GM12878 (cell line): Measurements from ENCODE around the gene ISG20L2. TPM values are rescaled to one million over a fixed set of nuclear protein-coding genes. Genes with fewer than 3 reads are reported as not detected.

Experiments used
- ATAC-seq: fragments of 200-7000 bp; cut with Tn5 transposase; 3 replicates; pipeline ENCODE4 v1.9.1; 2020; ENCODE audit warnings: mild to moderate bottlenecking, moderate library complexity
- BruUV-seq: library from RNA; stranded (reverse); fragments of 400-500 nt; replicated peaks from 2 replicates; lab custom pipeline; 2021; lab: Mats Ljungman, UMichigan
- CTCF ChIA-PET: fragments of 300-600 bp; sonication (Branson Sonifier 250); formaldehyde crosslinking; extraction: SDS; loops from one replicate; lab custom pipeline; 2021; ENCODE audit warnings: inconsistent platforms; lab: Yijun Ruan, JAX
- POLR2A ChIA-PET: fragments of 350-600 bp; formaldehyde crosslinking; extraction: SDS; loops from one replicate; lab custom pipeline; 2021; ENCODE audit warnings: inconsistent platforms; lab: Charles Lee
- RAD21 ChIA-PET: fragments of 300-600 bp; sonication (Branson Sonifier 250); formaldehyde crosslinking; loops from one replicate; lab custom pipeline; 2023; ENCODE audit warnings: antibody characterized with exemption; ENCODE audit not compliant: unreplicated experiment; lab: Charles Lee
- SMC1A ChIA-PET: fragments of 300-600 bp; sonication (Branson Sonifier 250); formaldehyde crosslinking; loops from one replicate; lab custom pipeline; 2023; ENCODE audit not compliant: unreplicated experiment, uncharacterized antibody; lab: Charles Lee
- DNase-seq: peaks from one replicate; pipeline ENCODE4 v3.0.0-alpha.2; 2011; ENCODE audit warnings: low read depth, low spot score
- FAIRE-seq: peaks from 3 replicates; lab custom pipeline; 2011; peaks lifted over from hg19 to GRCh38; lab: Jason Lieb, UNC
- H2AFZ ChIP-seq: 2 replicates; pipeline ENCODE4 v1.6.0; 2011; ENCODE audit warnings: low read depth, low read length, control low read depth; ENCODE audit not compliant: control insufficient read depth
- H3K27ac ChIP-seq: 2 replicates; pipeline ENCODE4 v1.5.1; 2011; ENCODE audit warnings: control low read depth; ENCODE audit not compliant: control insufficient read depth, insufficient read depth
- H3K27me3 ChIP-seq, 2 experiments: replicated peaks in 1 of 2; 2 replicates each; pipeline versions ENCODE4 v1.6.0 to v1.6.1; 2011; ENCODE audit warnings: low read length in 1 of 2; ENCODE audit not compliant: control insufficient read depth in 2 of 2, insufficient read depth in 2 of 2
- H3K36me3 ChIP-seq, 2 experiments: 2 replicates each; pipeline ENCODE4 v1.5.1; 2011; ENCODE audit warnings: low read length in 1 of 2; ENCODE audit not compliant: control insufficient read depth in 2 of 2, insufficient read depth in 2 of 2
- H3K4me1 ChIP-seq: 2 replicates; pipeline ENCODE4 v1.6.1; 2011; ENCODE audit warnings: mild to moderate bottlenecking, low read length, moderate library complexity, mixed read lengths; ENCODE audit not compliant: control insufficient read depth, insufficient read depth
- H3K4me2 ChIP-seq: 2 replicates; pipeline ENCODE4 v1.6.0; 2011; ENCODE audit warnings: control low read depth; ENCODE audit not compliant: control insufficient read depth, insufficient read depth
- H3K4me3 ChIP-seq: fragments of 200-600 bp; sonication (generic); 2 replicates; pipeline ENCODE4 v1.5.1; 2016
- H3K79me2 ChIP-seq: 2 replicates; pipeline ENCODE4 v1.6.0; 2011; ENCODE audit warnings: low read length; ENCODE audit not compliant: control insufficient read depth, insufficient read depth
- H3K9ac ChIP-seq: 2 replicates; pipeline ENCODE4 v1.8.0; 2011; ENCODE audit warnings: low read length, control low read depth, mixed read lengths; ENCODE audit not compliant: control insufficient read depth, insufficient read depth
- H3K9me3 ChIP-seq: replicated peaks from 3 replicates; pipeline ENCODE4 v1.5.1; 2011; ENCODE audit warnings: mild to moderate bottlenecking, low read length; ENCODE audit not compliant: control insufficient read depth, insufficient read depth
- H4K20me1 ChIP-seq: 2 replicates; pipeline ENCODE4 v1.6.0; 2011; ENCODE audit not compliant: control insufficient read depth, insufficient read depth
- CUX1 ChIP-seq: IDR thresholded peaks from 2 replicates; pipeline ENCODE4 v1.6.1; 2012; ENCODE audit warnings: improper control_type of control experiment, low read depth, low read length; ENCODE audit not compliant: insufficient replicate concordance
- EGR1 ChIP-seq, 2 experiments: IDR thresholded peaks; 1 replicate in 1 of 2; 2 replicates in 1 of 2; pipeline ENCODE4 v1.6.1; 2011 to 2012; ENCODE audit warnings: low read depth in 2 of 2, low read length in 2 of 2, borderline replicate concordance in 1 of 2, mild to moderate bottlenecking in 1 of 2, moderate library complexity in 1 of 2
- ELK1 ChIP-seq: IDR thresholded peaks from 2 replicates; pipeline ENCODE4 v1.6.1; 2012; ENCODE audit warnings: low read depth, low read length, improper control_type of control experiment
- MAX ChIP-seq: IDR thresholded peaks from 2 replicates; pipeline ENCODE4 v1.6.1; 2012; ENCODE audit warnings: low read depth, low read length, improper control_type of control experiment
- MEF2A ChIP-seq: IDR thresholded peaks from 2 replicates; pipeline ENCODE4 v1.6.1; 2011; ENCODE audit warnings: low read depth, mild to moderate bottlenecking, low read length, moderate library complexity; ENCODE audit not compliant: insufficient read depth
- NFXL1 ChIP-seq: fragments of 450-650 bp; IDR thresholded peaks from 2 replicates; pipeline ENCODE4 v1.6.1; 2017; ENCODE audit warnings: antibody characterized with exemption, mild to moderate bottlenecking, borderline replicate concordance
- RB1 ChIP-seq: fragments of 450-650 bp; formaldehyde crosslinking; IDR thresholded peaks from 2 replicates; pipeline ENCODE4 v1.6.1; 2017; ENCODE audit warnings: mild to moderate bottlenecking, borderline replicate concordance
- RCOR1 ChIP-seq: conservative IDR thresholded peaks from 2 replicates; pipeline ENCODE4 v1.6.1; 2012; ENCODE audit warnings: low read depth, low read length, improper control_type of control experiment
- SMAD1 ChIP-seq: fragments of 450-650 bp; IDR thresholded peaks from 2 replicates; pipeline ENCODE4 v1.6.1; 2018; ENCODE audit warnings: mild to moderate bottlenecking, low read depth; ENCODE audit not compliant: partially characterized antibody
- SUPT20H ChIP-seq: IDR thresholded peaks from 2 replicates; pipeline ENCODE4 v1.6.1; 2011; ENCODE audit warnings: low read depth, mild to moderate bottlenecking, low read length, moderate library complexity, borderline replicate concordance; ENCODE audit not compliant: control insufficient read depth
- ZBED1 ChIP-seq: IDR thresholded peaks from 2 replicates; pipeline ENCODE4 v1.6.1; 2016; ENCODE audit warnings: borderline replicate concordance
- ZNF622 ChIP-seq: fragments of 450-650 bp; IDR thresholded peaks from 2 replicates; pipeline ENCODE4 v1.6.1; 2017; ENCODE audit warnings: mild to moderate bottlenecking, inconsistent platforms
- ZSCAN29 ChIP-seq: fragments of 450-650 bp; IDR thresholded peaks from 2 replicates; pipeline ENCODE4 v1.6.1; 2017; ENCODE audit warnings: mild to moderate bottlenecking, moderate library complexity
- WGBS: methylation state at CpG from one replicate; pipeline ENCODE4 v1.1.6; 2016; ENCODE audit warnings: low lambda C conversion rate; ENCODE audit not compliant: insufficient replicate concordance, insufficient coverage; ENCODE audit errors: missing lambda C conversion rate; 5-methylcytosine and 5-hydroxymethylcytosine counted together
- in situ Hi-C: fragments of 300-500 bp; cut with MboI; formaldehyde crosslinking; loops from 9 replicates; pipeline ENCODE4 v1.14.3; 2018; ENCODE audit warnings: mixed read lengths
- intact Hi-C: fragments of 100-400 bp; cut with micrococcal nuclease; formaldehyde crosslinking; loops from one replicate; pipeline ENCODE4 v1.14.2; 2022; ENCODE audit not compliant: unreplicated experiment
- polyA plus RNA-seq, 11 experiments: library from polyadenylated mRNA; depleted of rRNA in 4 of 11; unstranded in 6 of 11; stranded (reverse) in 5 of 11; fragments of >200 nt; fragmentation: Nextera tagmentation in 4 of 11; fragmentation: Illumina TruSeq in 1 of 11; extraction: Ambion mirVana in 4 of 11; extraction: Trizol in 1 of 11; gene quantifications; 1 replicate in 1 of 11; 2 replicates in 10 of 11; pipeline versions ENCODE4 v1.2.1 to v1.2.3, GENCODE V29; 2011 to 2016; ENCODE audit warnings: inconsistent platforms in 2 of 11, missing spikeins in 2 of 11, low read depth in 1 of 11
- total RNA-seq, 4 experiments: library from RNA; depleted of rRNA in 3 of 4; stranded (reverse); fragments of >200 nt in 3 of 4; fragmentation: Illumina TruSeq in 1 of 4; extraction: Trizol in 1 of 4; gene quantifications; 2 replicates each; pipeline versions ENCODE4 v1.2.1 to v1.2.3, GENCODE V29; 2013 to 2021

Gene ISG20L2
- total and polyA plus RNA-seq, 10 of the 15 experiments (the other 5 are each of a cell fraction or from before 2014, with no cell fraction given) = 16.4 to 111 (median 48.0) TPM

- TF ChIP-seq EGR1 (IDR thresholded peaks at IDR 0.05; ENCODE audit: borderline replicate concordance in 1 of 2, low read depth in 2 of 2, low read length in 2 of 2) = no peak
- no peak for TF ChIP-seq NFXL1
- TF ChIP-seq SMAD1 = no peak
- TF ChIP-seq, all 136 proteins: peak for 0
These were observed 27.6 kb downstream of the ISG20L2 start (continued) for GRCh38 chr1:156700736-156701531.

- ChIA-PET CTCF (interaction anchor here (1.9 to 2.4 kb wide), 2 partner anchors 9 to 27 kb away, joined by 7 to 10 read pairs; no protein-coding TSS in a partner anchor), RAD21 (no interaction called here)
- no peaks in the 10 kb centered on the region for H3K4me1 ChIP-seq
- WGBS = 42% methylated on average over 1 of the region's 1 CpG
- no peaks in the 10 kb centered on the region for H3K79me2 ChIP-seq
- BruUV-seq = no TSS peak
- DNase-seq = no peak
- intact Hi-C loops = no loop called here
- TF ChIP-seq RCOR1 = no peak
- TF ChIP-seq SUPT20H = no peak
- TF ChIP-seq ELK1 = no peak
- TF ChIP-seq ZNF622 = no peak
- TF ChIP-seq ZBED1 = no peak
- TF ChIP-seq MAX = no peak
- no peak for TF ChIP-seq RB1
- no peak for TF ChIP-seq MEF2A
- TF ChIP-seq CUX1 = no peak
- no peak for TF ChIP-seq ZSCAN29
- TF ChIP-seq, all 136 proteins: peak for 0
- H3K9ac ChIP-seq = no peak overlapping the region
- H3K27ac ChIP-seq = no peak overlapping the region
- ATAC-seq (no peak), FAIRE-seq (no peak)
- no peak overlapping the region for H2AFZ ChIP-seq
- no peak overlapping the region for H3K4me2 ChIP-seq
- no peaks in the 10 kb centered on the region for H3K9me3 ChIP-seq
- in situ Hi-C loops = no loop called here
- H3K4me3 ChIP-seq = no peak overlapping the region
- SMC1A ChIA-PET = interaction anchor here (1.0 to 1.1 kb wide), 2 partner anchors 8 to 9 kb away, joined by 3 to 4 read pairs; no protein-coding TSS in a partner anchor
- no peaks in the 10 kb centered on the region for H4K20me1 ChIP-seq
- no peaks in the 10 kb centered on the region for H3K36me3 ChIP-seq
- H3K27me3 ChIP-seq = peaks cover 1 to 7% of the 10 kb centered on the region in 2 experiments; a peak in 3 of 4 replicates
- POLR2A ChIA-PET = no interaction called here
These were observed 29.6 kb downstream of the ISG20L2 start for GRCh38 chr1:156698995-156699394.
